Measurements from ENCODE around the gene THOC5. TPM values are rescaled to one million over a fixed set of nuclear protein-coding genes. Genes with fewer than 3 reads are reported as not detected.
A peak's percentile ranks its signal among the peaks of the same experiment; 100 is the strongest.
"Not testable (repeated sequence)": the region's sequence is repeated elsewhere in the genome, so short reads cannot be mapped to it uniquely, and the experiment has no call there.

The THOC5 gene
- total RNA-seq, result 10 to 100 TPM; 63.9 to 71.7 TPM

- Mint-ChIP-seq H3K4me3 (peak within 1 kb of the TSS; percentile 96), H3K4me1 (peaks cover 16% of the 10 kb centered on the region), H3K9me3 (no peaks in the 10 kb centered on the region), H3K36me3 (peaks cover 20% of the 10 kb centered on the region), H3K27me3 (no peaks in the 10 kb centered on the region), H3K27ac (peak within 1 kb of the TSS; percentile 90)
- DNase-seq, result peak; percentile 90
These were observed at the start of gene THOC5 for GRCh38 chr22:29553351-29554224. Gene THOC5, minus strand, starts transcription at chr22:29553757. Its CDS starts 4,610 bp downstream, at chr22:29549147.

DNA sequence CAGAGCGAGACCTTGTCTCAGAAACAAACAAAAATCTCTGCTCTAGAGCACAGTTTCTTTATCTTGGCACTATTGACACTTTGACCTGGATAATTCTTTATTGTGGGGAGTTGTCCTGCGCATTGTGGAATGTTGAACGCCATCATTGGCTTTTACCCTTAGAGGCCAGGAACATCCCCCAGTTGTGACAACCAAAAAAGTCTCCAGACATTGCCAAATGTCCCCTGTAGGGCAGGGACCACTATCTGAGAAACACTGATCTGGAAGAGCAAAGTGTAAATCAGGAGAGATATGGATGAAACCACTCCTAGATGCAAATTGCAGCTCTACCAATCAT lies 45.1 kb upstream of the THOC5 start:
- H3K9me3 Mint-ChIP-seq, result peaks cover 3% of the 10 kb centered on the region
- no peak overlapping the region for H3K27ac Mint-ChIP-seq
- no peaks in the 10 kb centered on the region for H3K27me3 Mint-ChIP-seq
- no peak overlapping the region for H3K4me3 Mint-ChIP-seq
- no peak for DNase-seq
- H3K4me1 Mint-ChIP-seq, result no peaks in the 10 kb centered on the region
- no peaks in the 10 kb centered on the region for H3K36me3 Mint-ChIP-seq

DNA sequence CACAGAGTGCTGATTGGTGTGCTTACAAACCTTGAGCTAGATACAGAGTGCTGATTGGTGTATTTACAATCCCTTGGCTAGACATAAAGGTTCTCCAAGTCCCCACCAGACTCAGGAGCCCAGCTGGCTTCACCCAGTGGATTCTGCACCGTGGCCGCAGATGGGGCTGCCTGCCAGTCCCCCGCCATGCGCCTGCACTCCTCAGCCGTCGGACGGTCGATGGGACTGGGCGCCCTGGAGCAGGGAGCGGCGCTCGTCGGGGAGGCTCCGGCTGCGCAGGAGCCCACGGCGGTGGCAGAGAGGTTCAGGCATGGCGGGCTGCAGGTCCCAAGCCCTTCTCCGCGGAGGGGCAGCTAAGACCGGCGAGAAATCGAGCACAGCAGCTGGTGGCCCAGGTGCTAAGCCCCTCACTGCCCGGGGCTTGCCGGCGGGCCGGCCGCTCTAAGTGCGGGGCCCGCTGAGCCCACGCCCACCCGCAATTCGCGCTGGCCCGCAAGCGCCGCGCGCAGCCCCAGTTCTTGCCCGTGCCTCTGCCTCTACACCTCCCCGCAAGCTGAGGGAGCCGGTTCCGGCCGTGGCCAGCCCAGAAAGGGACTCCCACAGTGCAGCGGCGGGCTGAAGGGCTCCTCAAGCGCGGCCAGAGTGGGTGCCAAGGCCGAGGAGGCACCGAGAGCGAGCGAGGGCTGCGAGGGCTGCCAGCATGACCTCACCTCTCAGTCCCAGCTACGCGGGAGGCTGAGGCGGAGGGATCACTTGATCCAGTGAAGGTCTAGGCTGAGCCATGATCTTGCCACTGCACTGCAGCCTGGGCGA lies 44.5 kb upstream of the THOC5 start:
- not testable (repeated sequence) for H3K36me3 Mint-ChIP-seq, H3K9me3 Mint-ChIP-seq, H3K4me1 Mint-ChIP-seq, H3K27me3 Mint-ChIP-seq, DNase-seq, H3K27ac Mint-ChIP-seq, H3K4me3 Mint-ChIP-seq

DNA sequence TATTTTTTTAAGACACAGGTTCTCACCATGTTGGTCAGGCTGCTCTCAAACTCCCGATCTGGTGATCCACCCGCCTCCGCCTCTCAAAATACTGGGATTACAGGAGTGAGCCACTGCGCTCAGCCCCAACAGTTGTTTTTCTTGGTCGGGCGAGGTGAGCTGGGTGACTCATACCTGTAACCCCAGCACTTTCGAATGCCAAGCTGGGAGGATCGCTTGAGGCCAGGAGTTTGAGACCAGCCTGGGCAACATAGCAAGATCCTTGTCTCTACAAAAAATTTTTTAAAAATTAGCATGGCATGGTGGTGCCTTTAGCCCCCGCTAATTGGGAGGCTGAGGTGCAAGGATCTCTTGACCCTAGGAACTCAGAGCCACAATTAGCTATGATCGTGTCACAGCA lies 42.9 kb upstream of the THOC5 start:
- H3K4me1 Mint-ChIP-seq, result no peaks in the 10 kb centered on the region
- H3K4me3 Mint-ChIP-seq, result no peak overlapping the region
- H3K36me3 Mint-ChIP-seq, result no peaks in the 10 kb centered on the region
- no peak overlapping the region for H3K27ac Mint-ChIP-seq
- peaks cover 3% of the 10 kb centered on the region for H3K9me3 Mint-ChIP-seq
- no peaks in the 10 kb centered on the region for H3K27me3 Mint-ChIP-seq
- DNase-seq, result no peak

- not testable (repeated sequence) for H3K27me3 Mint-ChIP-seq, H3K4me3 Mint-ChIP-seq, H3K4me1 Mint-ChIP-seq
These were observed 40.9 kb upstream of the THOC5 start for GRCh38 chr22:29594447-29594846.

GRCh38 chr22:29593923-29594322 lies 40.4 kb upstream of the THOC5 start:
- Mint-ChIP-seq H3K27ac (no peak overlapping the region), H3K27me3 (no peaks in the 10 kb centered on the region)

More at GRCh38 chr22:29594447-29594846, 40.9 kb upstream of the THOC5 start:
- H3K36me3 Mint-ChIP-seq, H3K9me3 Mint-ChIP-seq, DNase-seq, H3K27ac Mint-ChIP-seq: not testable (repeated sequence)

GRCh38 chr22:29587938-29588699 lies 34.6 kb upstream of the THOC5 start:
- H3K27ac Mint-ChIP-seq, result no peak overlapping the region

More at GRCh38 chr22:29593923-29594322, 40.4 kb upstream of the THOC5 start:
- Mint-ChIP-seq H3K9me3 (peaks cover 3% of the 10 kb centered on the region), H3K4me3 (no peak overlapping the region), H3K36me3 (no peaks in the 10 kb centered on the region), H3K4me1 (peaks cover 6% of the 10 kb centered on the region)
- no peak for DNase-seq

DNA sequence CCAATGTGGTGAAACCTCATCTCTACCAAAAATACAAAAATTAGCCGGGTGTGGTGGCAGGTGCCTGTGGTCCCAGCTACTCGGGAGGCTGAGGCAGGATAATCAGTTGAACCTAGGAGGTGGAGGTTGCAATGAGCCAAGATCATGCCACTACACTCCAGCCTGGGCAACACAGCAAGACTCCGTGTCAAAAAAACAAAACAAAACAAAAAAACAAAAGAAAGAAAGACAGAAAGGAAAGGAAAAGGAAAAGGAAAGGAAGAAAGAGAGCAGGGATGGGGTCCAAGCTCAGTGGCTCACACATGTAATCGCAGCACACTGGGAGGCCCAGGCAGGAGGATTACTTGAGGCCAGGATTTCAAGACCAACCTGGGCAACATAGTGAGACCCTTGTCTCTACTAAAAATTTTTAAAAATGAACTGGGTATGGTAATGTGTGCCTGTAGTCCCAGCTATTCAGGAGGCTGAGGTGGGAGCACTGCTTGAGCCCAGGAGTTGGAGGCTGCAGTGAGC lies 32.7 kb upstream of the THOC5 start:
- DNase-seq, H3K4me3 Mint-ChIP-seq, H3K36me3 Mint-ChIP-seq, H3K27me3 Mint-ChIP-seq, H3K9me3 Mint-ChIP-seq, H3K27ac Mint-ChIP-seq: not testable (repeated sequence)
- peaks cover 13% of the 10 kb centered on the region for H3K4me1 Mint-ChIP-seq

More at GRCh38 chr22:29587938-29588699, 34.6 kb upstream of the THOC5 start:
- H3K36me3 Mint-ChIP-seq, result no peaks in the 10 kb centered on the region
- no peak overlapping the region for H3K4me3 Mint-ChIP-seq
- H3K27me3 Mint-ChIP-seq, result no peaks in the 10 kb centered on the region
- no peak for DNase-seq
- H3K4me1 Mint-ChIP-seq, result peaks cover 6% of the 10 kb centered on the region
- no peaks in the 10 kb centered on the region for H3K9me3 Mint-ChIP-seq

DNA sequence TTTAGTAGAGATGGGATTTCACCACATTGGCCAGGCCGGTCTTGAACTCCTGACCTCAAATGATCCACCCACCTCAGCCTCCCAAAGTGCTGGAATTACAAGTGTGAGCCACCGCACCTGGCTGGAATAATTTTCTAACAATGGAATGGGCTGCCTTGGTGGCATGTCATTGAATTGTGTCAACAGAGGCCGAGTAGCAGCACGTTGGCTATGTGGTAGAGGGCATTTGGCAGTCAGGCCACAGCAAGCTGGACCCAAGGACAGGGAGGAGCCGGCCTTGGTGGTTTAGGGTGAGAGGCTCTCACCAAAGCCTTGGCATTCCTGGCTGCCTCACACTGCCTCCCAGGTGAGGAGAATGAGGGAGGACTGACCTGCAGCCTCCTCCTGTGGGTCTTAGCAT lies 31.4 kb upstream of the THOC5 start:
- peaks cover under 1% of the 10 kb centered on the region for H3K36me3 Mint-ChIP-seq
- DNase-seq, result no peak
- H3K4me3 Mint-ChIP-seq, result no peak overlapping the region
- H3K4me1 Mint-ChIP-seq, result peaks cover 12% of the 10 kb centered on the region
- H3K27ac Mint-ChIP-seq, result no peak overlapping the region
- H3K27me3 Mint-ChIP-seq, result no peaks in the 10 kb centered on the region
- peaks cover 6% of the 10 kb centered on the region for H3K9me3 Mint-ChIP-seq

GRCh38 chr22:29581799-29582198 lies 28.2 kb upstream of the THOC5 start:
- peaks cover 7% of the 10 kb centered on the region for H3K36me3 Mint-ChIP-seq
- H3K9me3 Mint-ChIP-seq, result peaks cover 6% of the 10 kb centered on the region
- H3K27me3 Mint-ChIP-seq, result no peaks in the 10 kb centered on the region
- H3K4me3 Mint-ChIP-seq, result peak overlapping the region; percentile 94
- no peak for DNase-seq
- peaks cover 14% of the 10 kb centered on the region for H3K4me1 Mint-ChIP-seq
- peak overlapping the region; percentile 93 for H3K27ac Mint-ChIP-seq

GRCh38 chr22:29580200-29580810 lies 26.7 kb upstream of the THOC5 start:
- Mint-ChIP-seq H3K27ac (peak overlapping the region; percentile 93), H3K36me3 (peaks cover 7% of the 10 kb centered on the region), H3K4me3 (peak overlapping the region; percentile 94), H3K9me3 (peaks cover 6% of the 10 kb centered on the region), H3K4me1 (peaks cover 14% of the 10 kb centered on the region), H3K27me3 (no peaks in the 10 kb centered on the region)
- peak; percentile 12 for DNase-seq

DNA sequence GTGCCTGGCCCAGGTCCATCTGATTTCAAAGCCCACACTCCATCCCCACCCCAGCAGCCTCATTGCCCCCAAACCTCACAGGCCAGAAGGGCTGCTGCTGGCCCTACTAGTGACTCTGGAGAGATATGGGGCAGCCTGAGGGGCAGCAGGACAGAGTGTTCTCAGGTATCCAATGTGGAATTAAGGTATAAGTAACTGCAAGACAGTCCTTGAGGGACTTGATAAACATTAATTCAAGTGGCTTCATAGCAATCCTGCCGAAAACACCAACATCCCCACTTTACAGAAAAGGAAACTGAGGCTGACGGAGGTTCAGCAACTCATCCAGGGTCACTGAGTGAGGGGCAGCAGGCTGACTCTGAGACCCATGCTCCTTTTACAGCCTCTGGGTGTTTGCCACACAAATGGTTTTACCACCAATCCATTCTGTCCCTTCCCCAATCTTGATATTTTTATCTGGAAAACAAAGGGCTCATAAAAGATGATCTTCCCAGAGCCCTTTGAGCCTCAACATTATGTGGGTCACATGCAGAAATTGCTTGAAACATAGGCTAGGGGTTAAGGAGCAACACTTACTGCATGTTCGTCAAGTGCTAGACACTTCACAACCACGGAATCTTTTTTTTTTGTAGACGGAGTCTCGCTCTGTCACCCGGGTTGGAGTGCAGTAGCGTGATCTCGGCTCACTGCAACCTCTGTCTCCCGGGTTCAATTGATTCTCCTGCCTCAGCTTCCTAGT lies 25.1 kb upstream of the THOC5 start:
- Mint-ChIP-seq H3K27me3 (no peaks in the 10 kb centered on the region), H3K4me3 (no peak overlapping the region), H3K36me3 (peaks cover 7% of the 10 kb centered on the region), H3K27ac (no peak overlapping the region), H3K9me3 (peaks cover 6% of the 10 kb centered on the region), H3K4me1 (peaks cover 14% of the 10 kb centered on the region)
- no peak for DNase-seq

DNA sequence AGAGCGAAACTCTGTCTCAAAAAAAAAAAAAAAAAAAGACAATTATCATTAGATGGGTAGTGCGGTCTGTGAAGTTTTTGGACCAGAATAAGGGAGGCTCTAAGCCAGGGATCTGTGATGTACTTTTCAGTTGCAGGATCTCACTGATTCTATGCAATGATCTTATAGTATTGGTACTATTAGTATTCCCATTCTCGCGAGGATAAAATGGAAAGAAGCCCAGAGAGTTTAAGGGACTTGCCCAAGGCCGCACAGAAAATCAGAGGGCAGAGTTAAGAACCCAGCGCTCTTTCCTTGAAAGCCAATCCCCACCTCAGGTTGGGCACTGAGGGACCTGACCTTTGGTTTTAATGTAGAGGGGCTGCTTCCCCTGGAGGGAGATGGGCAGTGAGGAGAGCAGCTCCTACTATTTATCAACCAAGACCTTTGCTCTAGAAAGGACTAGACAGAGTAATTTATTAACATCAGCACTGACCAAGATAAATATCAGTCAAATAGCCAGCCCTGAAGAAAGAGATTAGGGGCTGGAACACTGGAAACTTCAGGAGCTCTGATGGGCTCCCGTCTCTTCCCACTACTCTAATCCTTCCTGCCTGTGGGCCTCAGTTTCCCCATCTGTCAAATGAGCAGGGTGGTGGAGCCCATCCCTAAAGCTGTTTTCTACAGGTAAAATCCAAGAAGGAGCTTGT lies 21.3 kb upstream of the THOC5 start:
- H3K4me1 Mint-ChIP-seq, result peaks cover 2% of the 10 kb centered on the region
- H3K4me3 Mint-ChIP-seq, result no peak overlapping the region
- no peak for DNase-seq
- no peaks in the 10 kb centered on the region for H3K9me3 Mint-ChIP-seq
- no peak overlapping the region for H3K27ac Mint-ChIP-seq
- peaks cover 6% of the 10 kb centered on the region for H3K36me3 Mint-ChIP-seq
- H3K27me3 Mint-ChIP-seq, result no peaks in the 10 kb centered on the region
